Adipocyte (in vitro differentiated cells): Measurements from ENCODE around the gene PRPF6.

Experiments used
- DNase-seq: peaks from one replicate; pipeline ENCODE4 v3.0.0-alpha.2; 2015; ENCODE audit warnings: low read depth
- H3K27me3 ChIP-seq: replicated peaks from 2 replicates; pipeline ENCODE4 v1.7.0; 2013; ENCODE audit warnings: mild to moderate bottlenecking, low read length, moderate library complexity; ENCODE audit not compliant: control insufficient read depth, insufficient read depth
- H3K36me3 ChIP-seq: 2 replicates; pipeline ENCODE4 v1.7.0; 2013; ENCODE audit warnings: low read length, mild to moderate bottlenecking, moderate library complexity; ENCODE audit not compliant: control insufficient read depth, insufficient read depth, severe bottlenecking
- H3K4me1 ChIP-seq: 2 replicates; pipeline ENCODE4 v1.7.0; 2013; ENCODE audit warnings: mild to moderate bottlenecking, low read length, moderate library complexity; ENCODE audit not compliant: control insufficient read depth, insufficient read depth
- H3K4me3 ChIP-seq: 2 replicates; pipeline ENCODE4 v1.7.0; 2013; ENCODE audit warnings: mild to moderate bottlenecking, low read length, moderate library complexity
- H3K9ac ChIP-seq: 2 replicates; pipeline ENCODE4 v1.7.0; 2013; ENCODE audit warnings: mild to moderate bottlenecking, low read length, moderate library complexity
- H3K9me3 ChIP-seq: 2 replicates; pipeline ENCODE4 v1.7.0; 2013; ENCODE audit warnings: mild to moderate bottlenecking, low read length, moderate library complexity; ENCODE audit not compliant: control insufficient read depth

PRPF6 gene

DNA sequence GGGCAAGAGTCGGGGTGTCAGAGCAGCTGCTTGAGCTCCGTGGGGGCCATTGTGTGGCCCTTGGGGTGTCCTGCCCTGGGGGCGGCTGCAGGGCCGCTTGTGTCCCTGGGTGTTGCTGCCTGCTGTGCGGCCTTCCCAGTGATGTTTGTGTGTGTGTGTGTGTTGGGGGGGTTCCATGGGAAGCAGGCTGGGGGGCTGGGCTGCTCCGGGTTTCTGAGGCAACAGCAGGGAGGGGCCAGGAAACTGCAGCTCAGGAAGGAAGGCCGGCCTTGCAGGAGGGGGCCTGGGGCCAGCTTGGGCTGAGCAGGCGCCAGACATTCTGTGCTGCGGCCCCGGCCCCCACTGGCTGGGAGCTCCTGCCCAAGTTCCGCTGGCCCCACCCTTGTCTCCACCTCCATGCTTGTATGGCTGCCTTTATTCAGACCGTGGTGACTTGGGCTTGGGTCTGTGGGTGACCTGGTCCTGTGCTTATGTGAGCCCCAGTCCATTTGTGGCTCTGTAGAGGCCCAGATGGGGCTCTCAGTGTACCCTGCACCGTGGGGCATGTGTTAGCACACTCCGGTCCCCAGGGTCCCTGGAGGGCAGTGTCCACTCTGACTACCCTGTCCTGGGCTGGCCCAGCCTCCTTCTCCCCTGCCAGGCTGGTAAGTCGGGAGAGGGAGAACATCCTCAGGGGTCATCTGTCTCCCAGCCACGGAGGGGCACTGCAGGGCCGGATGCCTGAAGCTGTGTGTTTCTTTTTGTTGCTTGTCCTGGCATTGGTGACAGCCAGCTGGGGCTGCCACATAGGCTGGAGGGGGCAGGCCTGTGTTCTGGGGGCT is 73.1 kb downstream of the PRPF6 start:
- DNase-seq = no peak
- Histone ChIP-seq H3K9ac (peak overlapping the region; percentile 16), H3K4me1 (peaks cover 26% of the 10 kb centered on the region), H3K9me3 (no peaks in the 10 kb centered on the region), H3K36me3 (no peaks in the 10 kb centered on the region), H3K27me3 (peaks cover 43% of the 10 kb centered on the region), H3K4me3 (no peak overlapping the region)

DNA sequence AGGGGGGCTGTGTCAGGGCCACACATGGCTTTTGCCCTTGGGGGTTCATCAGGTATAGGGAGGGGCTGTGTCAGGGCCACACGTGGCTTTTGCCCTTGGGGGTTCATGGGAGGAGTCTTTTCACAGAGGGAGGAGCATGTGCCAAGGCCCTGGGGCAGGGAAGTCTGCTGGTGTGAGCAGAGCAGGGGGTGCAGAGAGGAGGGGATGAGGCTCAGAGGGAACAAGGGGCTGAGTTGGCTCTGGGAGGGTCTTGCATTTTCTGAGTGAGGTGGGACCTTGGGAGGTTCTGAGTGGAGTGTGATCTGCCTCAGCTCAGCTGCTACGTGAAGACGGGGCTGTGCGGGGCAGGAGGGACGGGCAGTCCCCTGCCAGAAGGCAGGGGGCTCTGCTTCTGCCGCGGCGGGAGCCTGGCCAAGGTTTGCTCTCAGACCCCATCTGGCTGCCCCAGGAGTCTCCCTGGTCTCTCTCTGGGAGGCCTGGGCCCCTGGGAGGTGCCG is 74.5 kb downstream of the PRPF6 start:
- peaks cover 26% of the 10 kb centered on the region for H3K4me1 ChIP-seq
- H3K36me3 ChIP-seq = no peaks in the 10 kb centered on the region
- no peak for DNase-seq
- peaks cover 36% of the 10 kb centered on the region for H3K27me3 ChIP-seq
- H3K4me3 ChIP-seq = no peak overlapping the region
- H3K9ac ChIP-seq = no peak overlapping the region
- H3K9me3 ChIP-seq = no peaks in the 10 kb centered on the region

DNA sequence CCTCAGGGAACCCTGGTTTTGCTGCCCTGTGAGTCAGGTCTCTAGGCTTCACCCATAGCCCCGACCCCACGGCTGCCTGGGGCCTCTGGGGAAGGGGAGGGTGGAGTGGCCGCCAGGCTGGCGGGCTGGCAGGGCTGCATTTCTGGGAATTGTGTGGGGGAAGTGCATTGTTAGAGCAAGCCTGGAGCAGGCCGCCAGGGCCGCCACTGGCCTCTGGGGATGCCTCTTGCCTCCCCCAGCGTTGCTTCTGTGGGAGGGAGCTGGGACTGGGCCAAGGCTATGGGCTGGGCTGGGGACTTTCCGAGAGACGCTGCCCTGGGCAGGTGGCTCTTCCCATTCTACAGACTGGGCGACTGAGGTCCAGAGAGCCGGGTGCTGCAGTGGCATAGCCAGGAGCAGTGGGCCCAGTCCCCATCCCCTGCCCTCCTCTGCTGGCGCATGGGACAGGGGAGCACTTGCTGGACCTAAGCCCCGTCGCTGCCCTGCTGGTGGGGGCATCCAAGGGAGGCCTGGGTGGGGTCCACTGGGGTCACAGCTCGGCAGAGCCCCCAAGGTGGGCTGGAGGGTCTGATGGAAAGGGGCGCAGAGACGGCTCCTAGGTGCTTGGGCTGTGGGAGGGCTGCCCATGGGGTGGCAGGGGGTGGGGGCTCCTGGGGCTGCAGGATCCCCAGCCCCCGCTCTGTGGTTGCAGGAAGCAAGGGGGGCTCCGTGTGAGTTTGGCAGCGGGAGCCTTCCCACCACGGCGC is 75.1 kb downstream of the PRPF6 start:
- H3K27me3 ChIP-seq = peaks cover 31% of the 10 kb centered on the region
- no peak for DNase-seq

DNA sequence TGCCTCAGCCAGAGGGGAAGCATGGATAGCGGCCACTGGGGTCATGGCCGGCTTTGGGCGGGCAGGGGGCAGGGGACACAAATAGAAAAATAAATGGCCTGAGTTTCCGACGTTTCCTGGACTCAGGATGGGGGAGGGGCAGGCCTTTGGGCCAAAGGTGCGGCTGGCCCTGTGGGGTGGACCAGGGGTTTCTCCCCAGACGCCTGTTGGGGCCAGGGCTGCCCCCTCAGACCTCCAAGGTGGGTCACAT is 75.6 kb downstream of the PRPF6 start:
- H3K4me1 ChIP-seq = peaks cover 26% of the 10 kb centered on the region
- H3K9ac ChIP-seq = no peak overlapping the region
- no peaks in the 10 kb centered on the region for H3K9me3 ChIP-seq
- DNase-seq = no peak
- no peak overlapping the region for H3K4me3 ChIP-seq
- H3K36me3 ChIP-seq = no peaks in the 10 kb centered on the region
- peaks cover 30% of the 10 kb centered on the region for H3K27me3 ChIP-seq

More for the DNA sequence above, 75.1 kb downstream of the PRPF6 start:
- H3K4me3 ChIP-seq = no peak overlapping the region
- no peak overlapping the region for H3K9ac ChIP-seq
- peaks cover 26% of the 10 kb centered on the region for H3K4me1 ChIP-seq
- no peaks in the 10 kb centered on the region for H3K9me3 ChIP-seq
- no peaks in the 10 kb centered on the region for H3K36me3 ChIP-seq

DNA sequence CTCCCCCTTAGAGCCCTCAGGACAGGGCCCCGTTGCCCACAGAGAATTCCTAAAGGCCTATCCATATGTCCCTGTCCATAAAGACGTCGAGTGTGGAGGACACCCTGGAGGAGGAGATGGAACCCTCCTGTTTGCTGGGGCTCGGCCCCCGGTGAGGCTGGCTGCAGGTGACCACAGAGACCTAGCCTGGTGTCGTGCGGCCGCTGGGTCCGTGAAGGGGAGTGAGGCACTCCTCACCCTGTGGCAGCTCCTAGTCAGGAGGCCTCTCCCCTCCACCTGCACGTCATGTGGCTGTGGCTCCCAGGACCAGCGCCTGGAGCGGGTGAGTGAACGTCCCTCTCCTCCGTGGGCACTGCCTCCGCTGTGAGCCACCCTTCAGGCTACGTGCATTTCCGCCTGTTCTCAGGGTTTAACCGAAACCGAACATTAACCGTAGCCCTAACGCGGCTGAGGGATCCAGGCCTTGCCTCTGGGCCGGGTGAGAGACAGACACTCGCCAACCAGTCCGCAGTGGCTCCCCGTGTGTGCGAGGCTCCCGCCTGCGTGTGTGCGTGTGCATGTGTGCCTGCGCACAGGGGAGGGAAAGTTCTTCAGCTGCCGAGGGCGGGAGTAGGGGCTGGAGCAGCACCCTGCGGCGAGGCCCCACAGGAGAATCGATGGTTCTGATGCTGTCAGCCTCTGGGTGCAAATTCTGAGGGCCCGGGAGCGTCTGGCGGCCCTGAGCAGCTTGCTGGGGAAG is 76.1 kb downstream of the PRPF6 start:
- H3K9me3 ChIP-seq = no peaks in the 10 kb centered on the region
- DNase-seq = no peak
- H3K27me3 ChIP-seq = peaks cover 25% of the 10 kb centered on the region
- no peak overlapping the region for H3K9ac ChIP-seq
- peaks cover 26% of the 10 kb centered on the region for H3K4me1 ChIP-seq
- no peak overlapping the region for H3K4me3 ChIP-seq
- H3K36me3 ChIP-seq = no peaks in the 10 kb centered on the region

- Histone ChIP-seq H3K27me3 (peaks cover 19% of the 10 kb centered on the region), H3K4me3 (no peak overlapping the region), H3K9me3 (no peaks in the 10 kb centered on the region), H3K9ac (no peak overlapping the region), H3K36me3 (no peaks in the 10 kb centered on the region), H3K4me1 (peaks cover 30% of the 10 kb centered on the region)
- peak; percentile 85 for DNase-seq
Measured at GRCh38 chr20:64057628-64058498, 76.9 kb downstream of the PRPF6 start.

DNA sequence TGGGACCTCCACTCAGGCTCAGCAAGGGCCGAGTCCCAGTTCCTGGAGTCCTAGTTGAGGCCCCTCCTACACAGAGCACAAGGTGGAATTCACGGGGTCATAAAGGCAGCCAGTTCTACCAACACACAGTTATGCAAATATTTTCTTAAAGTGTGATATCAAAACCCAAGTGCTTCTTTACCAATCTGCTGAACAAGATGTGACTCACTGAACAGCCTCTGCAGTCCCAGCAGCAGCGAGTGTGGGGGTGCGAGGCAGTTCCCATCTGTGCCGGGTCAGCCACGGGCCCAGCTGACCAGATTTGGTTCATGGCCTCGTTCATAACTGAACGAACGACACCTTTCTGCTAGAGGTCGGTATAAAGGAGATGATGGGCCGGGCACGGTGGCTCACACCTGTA is 77.6 kb downstream of the PRPF6 start:
- H3K9ac ChIP-seq = no peak overlapping the region
- no peak for DNase-seq
- H3K4me3 ChIP-seq = no peak overlapping the region
- H3K4me1 ChIP-seq = peaks cover 30% of the 10 kb centered on the region
- H3K9me3 ChIP-seq = no peaks in the 10 kb centered on the region
- no peaks in the 10 kb centered on the region for H3K36me3 ChIP-seq
- H3K27me3 ChIP-seq = peaks cover 12% of the 10 kb centered on the region

DNA sequence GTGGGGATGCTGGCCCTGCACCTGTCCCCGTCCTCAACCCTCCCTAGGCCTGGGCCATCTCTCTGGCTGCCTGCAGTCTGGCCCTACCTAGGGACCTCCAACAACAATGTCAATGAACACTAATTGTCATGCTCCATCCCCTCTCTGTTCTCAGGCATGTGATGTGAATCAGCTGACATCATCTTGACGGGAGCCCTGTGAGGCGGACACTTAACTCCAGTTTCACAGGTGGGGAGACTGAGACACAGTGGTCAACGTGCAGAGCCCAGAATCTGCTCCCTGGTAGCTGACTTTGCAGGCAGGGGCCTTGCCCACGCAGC is 81.3 kb downstream of the PRPF6 start:
- H3K36me3 ChIP-seq = no peaks in the 10 kb centered on the region
- H3K9ac ChIP-seq = peak overlapping the region; percentile 92
- peak overlapping the region; percentile 92 for H3K4me3 ChIP-seq
- H3K9me3 ChIP-seq = no peaks in the 10 kb centered on the region
- H3K4me1 ChIP-seq = peaks cover 16% of the 10 kb centered on the region
- no peaks in the 10 kb centered on the region for H3K27me3 ChIP-seq
- no peak for DNase-seq

DNA sequence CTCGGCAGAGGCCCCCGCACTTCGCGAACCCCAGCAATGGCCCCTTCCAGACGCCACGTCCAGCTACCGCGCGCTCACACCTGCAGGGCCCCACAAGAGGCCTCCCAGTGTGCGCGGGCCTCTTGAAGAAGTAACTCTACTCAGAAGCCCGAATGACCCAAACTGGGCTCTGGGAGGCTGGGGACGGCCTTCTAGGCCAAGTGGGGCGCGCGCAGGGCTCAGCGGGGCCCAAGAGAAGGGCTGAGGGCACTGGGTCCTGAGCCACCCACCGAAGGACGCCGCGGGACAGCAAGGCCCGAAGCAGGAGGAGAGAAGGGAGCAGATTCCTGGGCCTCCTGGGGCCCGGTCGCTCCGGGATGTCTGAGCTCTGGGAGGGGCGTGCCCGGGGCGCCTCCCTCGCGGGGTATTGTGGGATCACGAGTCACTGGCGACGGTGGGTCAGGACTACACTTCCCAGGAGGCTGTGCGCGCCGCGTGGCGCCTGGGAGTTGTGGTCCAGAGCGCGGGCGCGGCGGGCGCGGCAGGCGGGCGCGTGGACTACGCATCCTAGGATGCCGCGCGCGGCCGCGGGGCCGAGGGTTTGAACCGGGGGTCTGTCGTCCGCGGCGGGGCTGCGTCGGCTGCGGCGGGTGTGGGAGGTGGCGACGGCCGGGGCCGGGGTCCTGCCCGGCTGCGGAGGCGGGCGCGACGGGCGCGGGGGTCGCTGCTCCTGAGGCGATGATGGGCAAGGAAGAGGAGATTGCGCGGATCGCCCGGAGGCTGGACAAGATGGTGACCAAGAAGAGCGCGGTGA is 81.9 kb downstream of the PRPF6 start, which contains the start of gene TCEA2:
TCEA2 (plus strand) TSS at position 603 of the 793 bp plus-strand sequence; CDS start at position 718, 115 bp downstream.
- Histone ChIP-seq H3K4me3 (peak within 1 kb of the TSS; percentile 92), H3K9ac (peak within 1 kb of the TSS; percentile 92)

More for the DNA sequence above, 81.9 kb downstream of the PRPF6 start, which contains the start of gene TCEA2:
- H3K27me3 ChIP-seq = no peaks in the 10 kb centered on the region
- H3K9me3 ChIP-seq = no peaks in the 10 kb centered on the region
- no peaks in the 10 kb centered on the region for H3K36me3 ChIP-seq
- H3K4me1 ChIP-seq = peaks cover 15% of the 10 kb centered on the region
- peak; percentile 99 for DNase-seq
